Sigmoid colon (tissue), 7 donors: ENCODE data around the gene CTRB1. TPM values are rescaled to one million over a fixed set of nuclear protein-coding genes. Genes with fewer than 3 reads are reported as not detected.

Source experiments
- DNase-seq: peaks from one replicate; pipeline ENCODE4 v3.0.0-alpha.2; 2019
- H3K27ac ChIP-seq, 4 donors: fragments of 200-600 bp; sonication (generic); one replicate each; pipeline ENCODE4 v1.5.1; 2016 to 2019; ENCODE audit warnings: mild to moderate bottlenecking in 1 of 4
- H3K27me3 ChIP-seq, 3 donors: fragments of 200-600 bp; sonication (generic); one replicate each; pipeline ENCODE4 v1.5.1; 2019; ENCODE audit warnings: mild to moderate bottlenecking in 1 of 3
- H3K36me3 ChIP-seq, 4 donors: fragments of 200-600 bp; sonication (generic); one replicate each; pipeline ENCODE4 v1.5.1; 2016 to 2019
- H3K4me1 ChIP-seq, 4 donors: fragments of 200-600 bp; sonication (generic); one replicate each; pipeline ENCODE4 v1.5.1; 2017 to 2019
- H3K4me3 ChIP-seq, 4 donors: fragments of 200-600 bp; sonication (generic); one replicate each; pipeline ENCODE4 v1.5.1; 2017 to 2019; ENCODE audit warnings: mild to moderate bottlenecking in 2 of 4, moderate library complexity in 1 of 4
- H3K9me3 ChIP-seq, 4 donors: fragments of 200-600 bp in 3 of 4; sonication (generic) in 3 of 4; one replicate each; pipeline versions ENCODE4 v1.5.1 to v1.6.1; 2013 to 2019
- EP300 ChIP-seq, 4 donors: sonication (generic); formaldehyde crosslinking; IDR thresholded peaks; one replicate each; pipeline ENCODE4 v1.6.1; 2017; ENCODE audit warnings: antibody characterized with exemption in 4 of 4
- POLR2A ChIP-seq, 2 donors: fragments of 450-650 bp; IDR thresholded peaks; one replicate each; pipeline ENCODE4 v1.6.1; 2016; ENCODE audit warnings: antibody characterized with exemption in 2 of 2, mild to moderate bottlenecking in 2 of 2, moderate library complexity in 2 of 2
- POLR2AphosphoS5 ChIP-seq, 4 donors: sonication (generic); formaldehyde crosslinking; IDR thresholded peaks; one replicate each; pipeline ENCODE4 v1.6.1; 2017; ENCODE audit warnings: antibody characterized with exemption in 4 of 4
- WGBS, 2 donors: extraction: QIAGEN DNeasy Blood & Tissue Kit; methylation state at CpG; one replicate each; pipeline ENCODE4 v1.1.7; 2013; 5-methylcytosine and 5-hydroxymethylcytosine counted together
- intact Hi-C: fragments of 100-400 bp; cut with DNase I; formaldehyde crosslinking; loops from one replicate; pipeline ENCODE4 v1.15.1; 2023
- polyA plus RNA-seq, 3 donors: library from polyadenylated mRNA; stranded (reverse); fragments of 200-250 nt; gene quantifications; one replicate each; pipeline ENCODE4 v1.2.3, GENCODE V29; 2013
- total RNA-seq, 4 donors: library from RNA; depleted of rRNA; stranded (reverse); fragments of >200 nt; gene quantifications; one replicate each; pipeline ENCODE4 v1.1.0, GENCODE V29; 2016
- TF ChIP-seq, protein P1 (sequence below), 4 experiments: fragments of 450-650 bp in 3 of 4; fragments of 200-600 bp in 1 of 4; IDR thresholded peaks; one replicate each; pipeline ENCODE4 v1.5.1; 2016 to 2019; ENCODE audit warnings: antibody characterized with exemption in 4 of 4, mild to moderate bottlenecking in 3 of 4, moderate library complexity in 2 of 4
- donor health status: healthy with polysubstance abuse.
- donor health status: Bipolar disorder and iron deficiency.
- donor health status: healthy.

Gene CTRB1
- total and polyA plus RNA-seq, 7 donors, result 0.48 to 16.8 TPM; not detected in 5

DNA sequence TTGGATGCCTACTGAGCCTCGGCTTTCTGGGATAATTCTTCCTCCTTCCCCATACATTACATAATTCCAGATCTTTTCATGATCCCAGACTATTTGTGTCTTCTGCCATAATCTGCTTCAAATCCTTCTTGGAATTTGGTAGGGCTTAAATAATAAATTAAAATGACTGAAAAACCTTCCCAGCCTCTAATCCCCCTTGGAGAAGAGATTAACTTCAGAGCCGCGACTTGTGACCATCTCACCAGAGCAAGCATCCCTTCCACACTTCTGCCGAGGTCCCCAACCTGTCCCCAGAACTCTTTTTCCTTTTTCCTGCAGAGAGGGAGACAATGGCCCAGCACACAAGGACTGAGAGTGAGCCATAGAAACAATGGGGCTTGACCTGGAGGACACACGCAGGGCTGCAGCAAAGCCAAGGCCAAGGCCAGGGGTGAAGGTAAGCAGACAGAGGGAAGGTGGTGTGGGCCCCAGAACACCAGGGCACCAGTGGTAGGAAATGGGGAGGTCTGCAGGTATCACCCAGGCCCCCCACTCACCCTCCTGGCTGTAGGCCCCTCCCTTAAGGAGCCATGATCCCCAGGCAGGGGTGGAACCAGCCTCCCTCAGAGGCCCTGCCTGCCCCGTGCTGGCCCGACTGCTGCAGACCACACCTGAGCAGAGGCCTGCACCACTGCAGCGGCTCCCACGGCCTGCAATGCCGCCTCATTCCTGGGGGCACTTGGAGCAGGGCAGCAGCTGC, 42.2 kb downstream of the CTRB1 start:
- Histone ChIP-seq H3K9me3 (no peaks in the 10 kb centered on the region), H3K27ac (no peak overlapping the region), H3K36me3 (no peaks in the 10 kb centered on the region), H3K27me3 (no peaks in the 10 kb centered on the region), H3K4me1 (peaks cover 0 to 85% (median 73%) of the 10 kb centered on the region in 4 donors), H3K4me3 (no peak overlapping the region)
- TF ChIP-seq EP300 (IDR thresholded peaks at IDR 0.05) (no peak), POLR2A (IDR thresholded peaks at IDR 0.05) (no peak), POLR2AphosphoS5 (IDR thresholded peaks at IDR 0.05) (no peak)
- TF ChIP-seq, protein P1, sequence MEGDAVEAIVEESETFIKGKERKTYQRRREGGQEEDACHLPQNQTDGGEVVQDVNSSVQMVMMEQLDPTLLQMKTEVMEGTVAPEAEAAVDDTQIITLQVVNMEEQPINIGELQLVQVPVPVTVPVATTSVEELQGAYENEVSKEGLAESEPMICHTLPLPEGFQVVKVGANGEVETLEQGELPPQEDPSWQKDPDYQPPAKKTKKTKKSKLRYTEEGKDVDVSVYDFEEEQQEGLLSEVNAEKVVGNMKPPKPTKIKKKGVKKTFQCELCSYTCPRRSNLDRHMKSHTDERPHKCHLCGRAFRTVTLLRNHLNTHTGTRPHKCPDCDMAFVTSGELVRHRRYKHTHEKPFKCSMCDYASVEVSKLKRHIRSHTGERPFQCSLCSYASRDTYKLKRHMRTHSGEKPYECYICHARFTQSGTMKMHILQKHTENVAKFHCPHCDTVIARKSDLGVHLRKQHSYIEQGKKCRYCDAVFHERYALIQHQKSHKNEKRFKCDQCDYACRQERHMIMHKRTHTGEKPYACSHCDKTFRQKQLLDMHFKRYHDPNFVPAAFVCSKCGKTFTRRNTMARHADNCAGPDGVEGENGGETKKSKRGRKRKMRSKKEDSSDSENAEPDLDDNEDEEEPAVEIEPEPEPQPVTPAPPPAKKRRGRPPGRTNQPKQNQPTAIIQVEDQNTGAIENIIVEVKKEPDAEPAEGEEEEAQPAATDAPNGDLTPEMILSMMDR (IDR thresholded peaks at IDR 0.05), result no peak
- intact Hi-C loops, result no loop called here
- WGBS, 2 donors, result 81 to 91% methylated on average over 10 of the region's 10 CpGs
- DNase-seq, result no peak

DNA sequence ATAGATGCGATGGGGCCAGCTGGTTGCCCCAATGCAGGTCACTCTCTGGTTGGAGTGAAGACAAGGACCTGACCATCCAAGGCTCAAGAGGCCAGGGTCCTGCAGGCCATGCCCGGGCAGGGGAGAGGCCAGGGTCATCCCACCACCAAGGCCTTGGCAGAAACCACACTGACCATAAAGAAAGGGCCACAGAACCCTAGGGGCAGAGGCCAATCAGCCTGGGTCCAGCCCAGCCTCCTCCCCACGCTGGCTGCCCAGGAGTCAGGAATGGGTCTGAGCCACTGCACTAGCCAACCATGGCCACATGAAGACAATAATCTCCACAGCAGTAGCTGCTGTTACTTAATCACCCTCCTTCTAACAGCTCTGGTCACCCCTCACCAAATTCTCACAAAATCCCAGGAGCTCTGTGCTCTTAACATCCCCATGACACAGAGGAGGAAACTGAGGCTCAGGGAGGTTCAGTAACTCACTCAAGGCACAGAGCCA, 42.8 kb downstream of the CTRB1 start:
- intact Hi-C loops, result no loop called here
- Histone ChIP-seq H3K9me3 (no peaks in the 10 kb centered on the region), H3K4me3 (no peak overlapping the region), H3K27me3 (no peaks in the 10 kb centered on the region), H3K4me1 (peaks cover 0 to 85% (median 73%) of the 10 kb centered on the region in 4 donors), H3K27ac (peak overlapping the region in 1 of 4 donors; percentile 94), H3K36me3 (no peaks in the 10 kb centered on the region)
- no peak for DNase-seq
- TF ChIP-seq POLR2A (IDR thresholded peaks at IDR 0.05) (no peak), POLR2AphosphoS5 (IDR thresholded peaks at IDR 0.05) (no peak), EP300 (IDR thresholded peaks at IDR 0.05) (no peak)
- TF ChIP-seq, protein P1 (IDR thresholded peaks at IDR 0.05), result no peak
- 94 to 98% methylated on average over 3 of the region's 3 CpGs for WGBS, 2 donors

DNA sequence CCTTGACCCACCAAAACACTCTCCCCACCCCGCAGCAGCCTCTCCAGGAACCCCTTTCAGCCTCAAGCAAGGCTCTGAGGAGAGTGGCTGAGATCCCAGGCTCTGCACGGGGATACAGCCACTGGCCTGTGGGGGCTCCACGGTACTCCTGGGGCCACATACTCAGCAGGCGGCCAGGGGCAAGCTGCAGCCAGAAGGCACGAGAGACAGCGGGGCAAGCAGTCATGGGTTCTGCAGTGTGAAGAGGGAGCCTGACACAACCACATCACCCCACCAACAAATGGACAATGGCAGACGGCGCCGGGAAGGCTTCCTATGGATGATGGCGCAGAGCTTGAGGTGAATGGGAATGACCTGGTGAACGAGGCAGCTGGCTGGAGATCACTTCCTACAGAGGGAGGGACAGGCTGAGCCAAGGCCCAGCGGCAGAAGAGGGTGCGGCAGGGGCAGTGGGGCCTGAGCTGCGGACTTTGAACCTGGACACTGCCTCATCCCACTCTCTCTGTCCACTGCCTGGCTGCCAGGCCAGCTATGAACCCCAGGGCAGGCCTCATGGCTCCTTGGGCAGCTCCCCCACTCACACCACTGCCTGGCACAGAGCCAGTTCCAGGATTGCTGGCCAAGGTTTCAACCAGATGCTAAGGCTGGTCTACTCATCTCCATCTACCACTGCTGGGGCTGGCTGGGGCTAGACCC, 43.5 kb downstream of the CTRB1 start:
- Histone ChIP-seq H3K4me3 (no peak overlapping the region), H3K36me3 (no peaks in the 10 kb centered on the region), H3K27ac (peak overlapping the region in 2 of 4 donors; percentile 90 to 94), H3K9me3 (no peaks in the 10 kb centered on the region), H3K4me1 (peaks cover 0 to 85% (median 70%) of the 10 kb centered on the region in 4 donors), H3K27me3 (no peaks in the 10 kb centered on the region)
- TF ChIP-seq, protein P1 (IDR thresholded peaks at IDR 0.05), result no peak
- no peak for TF ChIP-seq POLR2AphosphoS5 (IDR thresholded peaks at IDR 0.05)
- no peak for TF ChIP-seq POLR2A (IDR thresholded peaks at IDR 0.05)
- no peak for TF ChIP-seq EP300 (IDR thresholded peaks at IDR 0.05)
- WGBS, 2 donors, result 57 to 75% methylated on average over 14 of the region's 14 CpGs
- DNase-seq, result peak; percentile 71
- intact Hi-C loops, result no loop called here

DNA sequence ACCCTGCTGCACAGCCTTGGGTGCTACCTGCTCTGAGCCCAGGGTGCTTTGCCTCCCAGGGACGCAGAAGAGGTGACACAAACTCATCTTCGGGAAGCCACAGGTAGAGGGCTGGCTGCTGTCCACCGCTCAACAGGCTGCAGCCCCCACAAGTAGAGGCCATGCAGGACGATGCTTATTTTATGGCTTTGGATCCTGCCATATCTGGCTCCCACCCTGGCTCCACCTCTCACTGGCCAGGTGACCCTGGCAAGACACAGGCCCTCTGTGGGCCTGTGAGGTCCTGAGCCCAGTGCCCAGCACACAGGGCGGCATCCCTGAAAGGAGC, 44.0 kb downstream of the CTRB1 start:
- no peaks in the 10 kb centered on the region for H3K9me3 ChIP-seq
- H3K27ac ChIP-seq, result peak overlapping the region in 2 of 4 donors; percentile 90 to 94
- no peaks in the 10 kb centered on the region for H3K27me3 ChIP-seq
- H3K4me1 ChIP-seq, result peaks cover 0 to 85% (median 67%) of the 10 kb centered on the region in 4 donors
- TF ChIP-seq EP300 (IDR thresholded peaks at IDR 0.05) (no peak), POLR2AphosphoS5 (IDR thresholded peaks at IDR 0.05) (no peak), POLR2A (IDR thresholded peaks at IDR 0.05) (no peak)
- TF ChIP-seq, protein P1 (IDR thresholded peaks at IDR 0.05), result no peak
- DNase-seq, result no peak
- intact Hi-C loops, result no loop called here
- no peaks in the 10 kb centered on the region for H3K36me3 ChIP-seq
- no peak overlapping the region for H3K4me3 ChIP-seq
- 74 to 88% methylated on average over 5 of the region's 5 CpGs for WGBS, 2 donors
